ENCODE measurements around the gene LIMA1.

- TF ChIP-seq CTCF (IDR thresholded peaks at IDR 0.05): no peak
- no peak for TF ChIP-seq POLR2A (IDR thresholded peaks at IDR 0.05)
Observed at GRCh38 chr12:50257236-50258166, 25.8 kb downstream of the LIMA1 start.

Data from thyroid gland (tissue), 4 donors.